ENCODE data around the gene GSC.

DNA sequence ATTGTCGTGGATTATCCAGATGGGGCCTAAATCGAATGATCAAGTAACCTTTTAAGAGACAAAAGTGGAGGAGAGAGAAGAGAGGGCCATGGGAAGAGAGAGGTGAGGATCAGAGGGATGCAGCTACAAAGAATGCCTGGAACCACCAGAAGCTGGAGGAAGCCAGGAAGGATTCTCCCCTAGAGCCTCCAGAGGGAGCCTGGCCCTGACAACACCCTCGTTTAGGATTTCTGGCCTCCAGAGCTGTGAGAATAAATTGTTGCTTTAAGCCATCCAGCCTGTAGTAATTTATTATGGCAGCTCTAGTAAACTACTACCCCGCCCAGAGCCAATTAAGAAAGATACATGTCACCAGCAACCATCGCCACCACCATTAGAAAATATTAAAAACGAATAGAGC is 46.2 kb upstream of the GSC start:
- TF ChIP-seq, protein P1, sequence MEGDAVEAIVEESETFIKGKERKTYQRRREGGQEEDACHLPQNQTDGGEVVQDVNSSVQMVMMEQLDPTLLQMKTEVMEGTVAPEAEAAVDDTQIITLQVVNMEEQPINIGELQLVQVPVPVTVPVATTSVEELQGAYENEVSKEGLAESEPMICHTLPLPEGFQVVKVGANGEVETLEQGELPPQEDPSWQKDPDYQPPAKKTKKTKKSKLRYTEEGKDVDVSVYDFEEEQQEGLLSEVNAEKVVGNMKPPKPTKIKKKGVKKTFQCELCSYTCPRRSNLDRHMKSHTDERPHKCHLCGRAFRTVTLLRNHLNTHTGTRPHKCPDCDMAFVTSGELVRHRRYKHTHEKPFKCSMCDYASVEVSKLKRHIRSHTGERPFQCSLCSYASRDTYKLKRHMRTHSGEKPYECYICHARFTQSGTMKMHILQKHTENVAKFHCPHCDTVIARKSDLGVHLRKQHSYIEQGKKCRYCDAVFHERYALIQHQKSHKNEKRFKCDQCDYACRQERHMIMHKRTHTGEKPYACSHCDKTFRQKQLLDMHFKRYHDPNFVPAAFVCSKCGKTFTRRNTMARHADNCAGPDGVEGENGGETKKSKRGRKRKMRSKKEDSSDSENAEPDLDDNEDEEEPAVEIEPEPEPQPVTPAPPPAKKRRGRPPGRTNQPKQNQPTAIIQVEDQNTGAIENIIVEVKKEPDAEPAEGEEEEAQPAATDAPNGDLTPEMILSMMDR (IDR thresholded peaks at IDR 0.05), result no peak
- TF ChIP-seq POLR2A (IDR thresholded peaks at IDR 0.05), result no peak
